K562 (cell line): ENCODE data around the gene HMGB1. TPM values are rescaled to one million over a fixed set of nuclear protein-coding genes. Genes with fewer than 3 reads are reported as not detected.

Experiments
- ATAC-seq: fragments of 200-7000 bp; cut with Tn5 transposase; 3 replicates; pipeline ENCODE4 v1.9.1; 2020; ENCODE audit warnings: moderate library complexity
- BruUV-seq: library from RNA; stranded (reverse); fragments of 400-500 nt; replicated peaks from 2 replicates; lab custom pipeline; 2021; lab: Mats Ljungman, UMichigan
- CTCF ChIA-PET: fragments of 300-600 bp; formaldehyde crosslinking; extraction: SDS; loops from one replicate; lab custom pipeline; 2021; ENCODE audit warnings: low intra/inter-chr PET ratio; lab: Yijun Ruan, JAX
- POLR2A ChIA-PET: fragments of 300-600, 350-650 bp; sonication (Branson Sonifier 250); formaldehyde crosslinking; extraction: SDS; loops from one replicate; lab custom pipeline; 2021; ENCODE audit warnings: antibody characterized with exemption, inconsistent platforms; lab: Yijun Ruan, JAX
- DNase-seq, 4 experiments: peaks; one replicate each; pipeline versions ENCODE4 v3.0.0 to v3.0.0-alpha.2; 2011 to 2018; ENCODE audit warnings: low spot score in 3 of 4, mixed read lengths in 3 of 4; ENCODE audit errors: extremely low read depth in 1 of 4
- FAIRE-seq: peaks from 2 replicates; lab custom pipeline; 2011; peaks lifted over from hg19 to GRCh38; lab: Jason Lieb, UNC
- H2AFZ ChIP-seq: 2 replicates; pipeline ENCODE4 v1.6.0; 2011; ENCODE audit warnings: low read depth, low read length, control low read depth, inconsistent platforms
- H3K27ac ChIP-seq: fragments of 200-600 bp; 3 replicates; pipeline ENCODE4 v1.8.0; 2011; ENCODE audit warnings: low read depth, mild to moderate bottlenecking, control low read depth, inconsistent platforms, low read length, moderate library complexity, mixed read lengths; ENCODE audit errors: extremely low read depth
- H3K27me3 ChIP-seq, 2 experiments: fragments of 300-600 bp in 1 of 2; 2 replicates in 1 of 2; 3 replicates in 1 of 2; pipeline versions ENCODE4 v1.6.0 to v1.8.0; 2011; ENCODE audit warnings: inconsistent platforms in 2 of 2, low read length in 2 of 2, mild to moderate bottlenecking in 1 of 2, mixed read lengths in 1 of 2, moderate library complexity in 1 of 2; ENCODE audit not compliant: control insufficient read depth in 2 of 2, insufficient read depth in 2 of 2
- H3K36me3 ChIP-seq: fragments of 300-600 bp; 3 replicates; pipeline ENCODE4 v1.8.0; 2011; ENCODE audit warnings: mild to moderate bottlenecking, low read length, inconsistent platforms; ENCODE audit not compliant: control insufficient read depth, insufficient read depth
- H3K4me1 ChIP-seq, 2 experiments: fragments of 200-600 bp in 1 of 2; replicated peaks in 1 of 2; 2 replicates in 1 of 2; 3 replicates in 1 of 2; pipeline versions ENCODE4 v1.5.1 to v1.8.0; 2011; ENCODE audit warnings: inconsistent platforms in 2 of 2, low read length in 2 of 2, mild to moderate bottlenecking in 1 of 2, mixed read lengths in 1 of 2, moderate library complexity in 1 of 2; ENCODE audit not compliant: control insufficient read depth in 2 of 2, insufficient read depth in 2 of 2
- H3K4me2 ChIP-seq: 2 replicates; pipeline ENCODE4 v1.6.1; 2011; ENCODE audit warnings: low read length, control low read depth, inconsistent platforms, mixed read lengths; ENCODE audit not compliant: insufficient read depth
- H3K4me3 ChIP-seq: fragments of 200-600 bp; sonication (generic), shearing (Covaris generic); 2 replicates; pipeline ENCODE4 v1.5.1; 2016; ENCODE audit warnings: control low read depth, inconsistent platforms
- H3K79me2 ChIP-seq: fragments of 200-600 bp; 3 replicates; pipeline ENCODE4 v1.8.0; 2011; ENCODE audit warnings: low read length, inconsistent platforms; ENCODE audit not compliant: control insufficient read depth, insufficient read depth
- H3K9ac ChIP-seq, 2 experiments: 2 replicates each; pipeline versions ENCODE4 v1.6.0 to v1.6.1; 2011; ENCODE audit warnings: low read depth in 2 of 2, low read length in 2 of 2, control low read depth in 1 of 2, inconsistent platforms in 1 of 2, mild to moderate bottlenecking in 1 of 2, mixed read lengths in 1 of 2; ENCODE audit not compliant: insufficient read depth in 1 of 2
- H3K9me1 ChIP-seq: one replicate; pipeline ENCODE4 v1.6.0; 2011; ENCODE audit warnings: inconsistent platforms, mild to moderate bottlenecking, low read length, moderate library complexity; ENCODE audit not compliant: control insufficient read depth, insufficient read depth
- H3K9me3 ChIP-seq: replicated peaks from 2 replicates; pipeline ENCODE4 v1.5.1; 2011; ENCODE audit warnings: low read depth, low read length, inconsistent platforms; ENCODE audit not compliant: control insufficient read depth, insufficient read depth
- H4K20me1 ChIP-seq: replicated peaks from 2 replicates; pipeline ENCODE4 v1.6.1; 2011; ENCODE audit warnings: low read length, inconsistent platforms, mixed read lengths; ENCODE audit not compliant: control insufficient read depth, insufficient read depth
- ATF1 ChIP-seq, 2 experiments: fragments of 450-650 bp in 1 of 2; IDR thresholded peaks; 2 replicates each; pipeline ENCODE4 v1.6.1; 2016; ENCODE audit warnings: missing compliant biosample characterization in 1 of 2, missing genetic modification characterization in 1 of 2
- HDAC2 ChIP-seq: fragments of 450-650 bp; IDR thresholded peaks from 2 replicates; pipeline ENCODE4 v1.6.1; 2016; ENCODE audit warnings: mild to moderate bottlenecking
- HDAC8 ChIP-seq: fragments of 450-650 bp; IDR thresholded peaks from 2 replicates; pipeline ENCODE4 v1.6.1; 2016; ENCODE audit warnings: mild to moderate bottlenecking, missing genetic modification characterization, moderate library complexity, missing compliant biosample characterization
- RB1 ChIP-seq: fragments of 450-650 bp; IDR thresholded peaks from 2 replicates; pipeline ENCODE4 v1.6.1; 2017; ENCODE audit warnings: low read depth, mild to moderate bottlenecking
- RFX5 ChIP-seq: IDR thresholded peaks from 2 replicates; pipeline ENCODE4 v1.6.1; 2011; ENCODE audit warnings: low read depth, mild to moderate bottlenecking, improper control_type of control experiment, low read length
- SAP30 ChIP-seq: fragments of 200-600 bp; sonication (generic); IDR thresholded peaks from 2 replicates; pipeline ENCODE4 v1.6.1; 2012; ENCODE audit warnings: borderline replicate concordance, low read depth, mild to moderate bottlenecking, moderate library complexity, low read length, control low read depth, inconsistent platforms; ENCODE audit not compliant: insufficient read depth, poor library complexity, severe bottlenecking
- YY1 ChIP-seq, 3 experiments: IDR thresholded peaks; 2 replicates each; pipeline ENCODE4 v1.6.1; 2011; ENCODE audit warnings: low read length in 2 of 3, mild to moderate bottlenecking in 2 of 3, moderate library complexity in 2 of 3, borderline replicate concordance in 1 of 3, control low read depth in 1 of 3, low read depth in 1 of 3; ENCODE audit not compliant: insufficient read depth in 3 of 3, insufficient replicate concordance in 2 of 3, control insufficient read depth in 1 of 3, insufficient read length in 1 of 3; ENCODE audit errors: extremely low read depth in 1 of 3
- ZC3H11A ChIP-seq: IDR thresholded peaks from 2 replicates; pipeline ENCODE4 v1.6.1; 2012; ENCODE audit warnings: low read depth, low read length, improper control_type of control experiment
- ZNF408 ChIP-seq: fragments of 250-450 bp; sonication (Bioruptor Pico); IDR thresholded peaks from 2 replicates; pipeline ENCODE4 v1.4.0; 2020; ENCODE audit warnings: low read depth, mild to moderate bottlenecking, moderate library complexity
- WGBS: fragments of 100-300 bp; shearing (Covaris generic); methylation state at CpG from one replicate; pipeline ENCODE4 v1.1.6; 2016; ENCODE audit warnings: low coverage, mixed read lengths; ENCODE audit not compliant: insufficient coverage; ENCODE audit errors: missing lambda C conversion rate; 5-methylcytosine and 5-hydroxymethylcytosine counted together
- in situ Hi-C: fragments of 300-500 bp; cut with MboI; formaldehyde crosslinking; loops from 4 replicates; pipeline ENCODE4 v1.15.0; 2018; ENCODE audit warnings: inconsistent platforms, mixed read lengths
- intact Hi-C: fragments of 100-400 bp; cut with micrococcal nuclease; formaldehyde crosslinking; loops from 2 replicates; pipeline ENCODE4 v1.14.2; 2022
- polyA plus RNA-seq, 8 experiments: library from polyadenylated mRNA; depleted of rRNA in 4 of 8; stranded (reverse) in 5 of 8; unstranded in 3 of 8; fragments of >200 nt; fragmentation: Nextera tagmentation in 2 of 8; fragmentation: Illumina TruSeq in 1 of 8; extraction: Ambion mirVana in 2 of 8; extraction: Trizol in 1 of 8; gene quantifications; 2 replicates each; pipeline versions ENCODE4 v1.2.1 to v1.2.3, GENCODE V29; 2011 to 2014; ENCODE audit warnings: inconsistent platforms in 1 of 8, missing spikeins in 1 of 8
- total RNA-seq, 7 experiments: library from RNA; depleted of rRNA in 6 of 7; stranded (reverse); fragments of >200 nt in 6 of 7; fragmentation: Illumina TruSeq in 2 of 7; extraction: Trizol in 2 of 7; gene quantifications; 2 replicates each; pipeline versions ENCODE4 v1.2.1 to v1.2.3, GENCODE V29; 2011 to 2021; ENCODE audit warnings: low replicate concordance in 1 of 7
- TF ChIP-seq, protein P1 (sequence below): sonication (generic); formaldehyde crosslinking; IDR thresholded peaks from 2 replicates; pipeline ENCODE4 v1.8.0; 2022; ENCODE audit warnings: mild to moderate bottlenecking, missing genetic modification reagents
- TF ChIP-seq, protein P2 (sequence below): sonication (generic); formaldehyde crosslinking; IDR thresholded peaks from 2 replicates; pipeline ENCODE4 v1.8.0; 2022; ENCODE audit warnings: missing genetic modification reagents, mild to moderate bottlenecking, borderline replicate concordance

Gene HMGB1
- total and polyA plus RNA-seq, 9 of the 15 experiments (the other 6 are each of a cell fraction or from before 2014, with no cell fraction given): 442 to 1,896 (median 933) TPM

DNA sequence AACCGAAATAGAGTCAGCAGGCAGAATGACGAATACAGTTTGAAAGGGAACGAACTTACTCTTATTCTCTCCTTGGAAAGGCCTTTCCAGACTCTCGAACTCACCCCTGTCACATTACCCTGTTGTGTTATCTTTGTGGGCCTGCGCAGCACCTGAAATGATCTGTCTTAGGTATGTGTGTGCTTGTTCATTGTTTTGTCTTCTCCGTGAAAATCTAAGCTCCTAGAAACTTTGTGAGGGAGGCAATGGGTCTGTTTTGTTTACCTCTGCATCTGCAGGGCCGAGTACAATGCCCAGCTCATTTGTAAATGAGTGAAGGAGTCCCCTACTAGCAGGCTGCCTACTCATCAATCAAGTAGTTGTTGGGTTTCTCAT is 19.6 kb downstream of the HMGB1 start:
- TF ChIP-seq ZC3H11A: no peak
- no peak for TF ChIP-seq ZNF408 (CRISPR knock-in tag)
- no peak for TF ChIP-seq HDAC2
- no peak for TF ChIP-seq SAP30
- TF ChIP-seq RB1: no peak

DNA sequence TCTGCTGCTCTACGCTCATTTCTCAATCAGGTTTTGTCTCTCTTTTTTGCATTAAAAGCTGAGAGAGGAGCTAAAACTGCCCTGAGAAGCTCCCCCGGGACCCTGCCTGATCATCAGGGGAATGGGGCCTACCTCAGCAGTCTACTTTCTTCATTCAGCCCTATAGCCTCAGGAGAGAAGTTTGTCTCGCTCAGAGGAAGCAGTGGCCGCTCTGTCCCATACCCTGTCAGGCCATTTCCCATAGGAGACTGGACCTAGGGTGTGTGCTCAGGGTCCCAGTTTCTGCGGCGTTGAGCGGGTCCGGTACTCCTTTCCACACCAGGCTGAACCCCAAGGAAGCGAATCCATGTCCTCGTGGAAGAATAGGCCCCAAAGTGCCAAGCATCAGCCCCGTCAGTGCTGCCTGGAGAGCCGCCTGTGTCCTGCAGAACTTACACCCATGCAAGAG is 21.8 kb downstream of the HMGB1 start:
- POLR2A ChIA-PET: interaction anchor here (0.6 to 2.6 kb wide), 3 partner anchors 11 to 84 kb away, joined by 3 to 11 read pairs (median 4); no protein-coding TSS in a partner anchor
- BruUV-seq: no TSS peak
- ATAC-seq: no peak; the same call in 2 of the 3 replicates
- no peak overlapping the region for H3K4me2 ChIP-seq
- no peaks in the 10 kb centered on the region for H3K36me3 ChIP-seq
- H3K9me3 ChIP-seq: no peaks in the 10 kb centered on the region
- no peaks in the 10 kb centered on the region for H3K9me1 ChIP-seq
- no peaks in the 10 kb centered on the region for H4K20me1 ChIP-seq
- no peak overlapping the region for H3K4me3 ChIP-seq
- WGBS: 29% methylated on average over 8 of the region's 12 CpGs
- no peak for FAIRE-seq
- peaks cover 0 to 6% of the 10 kb centered on the region in 2 experiments; a peak in 2 of 5 replicates for H3K4me1 ChIP-seq
- intact Hi-C loops (no loop called here), in situ Hi-C loops (no loop called here)
- H3K27ac ChIP-seq: no peak overlapping the region
- no peaks in the 10 kb centered on the region for H3K79me2 ChIP-seq
- H3K27me3 ChIP-seq: no peaks in the 10 kb centered on the region; a peak in 1 of 5 replicates
- DNase-seq: no peak
- CTCF ChIA-PET: no interaction called here
- H3K9ac ChIP-seq: peak overlapping the region in 1 of 2 experiments; percentile 35; a peak in 1 of 4 replicates
- no peak overlapping the region for H2AFZ ChIP-seq
- TF ChIP-seq YY1 (IDR thresholded peaks at IDR 0.05; ENCODE audit: borderline replicate concordance in 1 of 3, control insufficient read depth in 1 of 3, extremely low read depth in 1 of 3, insufficient read depth in 3 of 3, insufficient read length in 1 of 3, insufficient replicate concordance in 2 of 3, low read depth in 1 of 3, low read length in 2 of 3) (no peak), RFX5 (no peak), ATF1 (CRISPR knock-in tag; IDR thresholded peaks at IDR 0.05) (no peak), ATF1 (tag; IDR thresholded peaks at IDR 0.05) (no peak), HDAC8 (no peak)
- TF ChIP-seq, protein P1, sequence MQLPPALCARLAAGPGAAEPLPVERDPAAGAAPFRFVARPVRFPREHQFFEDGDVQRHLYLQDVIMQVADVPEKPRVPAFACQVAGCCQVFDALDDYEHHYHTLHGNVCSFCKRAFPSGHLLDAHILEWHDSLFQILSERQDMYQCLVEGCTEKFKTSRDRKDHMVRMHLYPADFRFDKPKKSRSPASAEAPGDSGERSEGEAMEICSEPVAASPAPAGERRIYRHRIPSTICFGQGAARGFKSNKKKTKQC (CRISPR knock-in tag): no peak
- TF ChIP-seq, protein P2, sequence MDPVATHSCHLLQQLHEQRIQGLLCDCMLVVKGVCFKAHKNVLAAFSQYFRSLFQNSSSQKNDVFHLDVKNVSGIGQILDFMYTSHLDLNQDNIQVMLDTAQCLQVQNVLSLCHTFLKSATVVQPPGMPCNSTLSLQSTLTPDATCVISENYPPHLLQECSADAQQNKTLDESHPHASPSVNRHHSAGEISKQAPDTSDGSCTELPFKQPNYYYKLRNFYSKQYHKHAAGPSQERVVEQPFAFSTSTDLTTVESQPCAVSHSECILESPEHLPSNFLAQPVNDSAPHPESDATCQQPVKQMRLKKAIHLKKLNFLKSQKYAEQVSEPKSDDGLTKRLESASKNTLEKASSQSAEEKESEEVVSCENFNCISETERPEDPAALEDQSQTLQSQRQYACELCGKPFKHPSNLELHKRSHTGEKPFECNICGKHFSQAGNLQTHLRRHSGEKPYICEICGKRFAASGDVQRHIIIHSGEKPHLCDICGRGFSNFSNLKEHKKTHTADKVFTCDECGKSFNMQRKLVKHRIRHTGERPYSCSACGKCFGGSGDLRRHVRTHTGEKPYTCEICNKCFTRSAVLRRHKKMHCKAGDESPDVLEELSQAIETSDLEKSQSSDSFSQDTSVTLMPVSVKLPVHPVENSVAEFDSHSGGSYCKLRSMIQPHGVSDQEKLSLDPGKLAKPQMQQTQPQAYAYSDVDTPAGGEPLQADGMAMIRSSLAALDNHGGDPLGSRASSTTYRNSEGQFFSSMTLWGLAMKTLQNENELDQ: no peak

More for the DNA sequence above, 19.6 kb downstream of the HMGB1 start:
- BruUV-seq: no TSS peak
- POLR2A ChIA-PET: interaction anchor here (0.6 to 0.8 kb wide), 2 partner anchors 10 to 12 kb away, joined by 3 to 4 read pairs; no protein-coding TSS in a partner anchor
- 23% methylated on average over 7 of the region's 7 CpGs for WGBS
- DNase-seq (no peak), ATAC-seq (no peak), FAIRE-seq (no peak)
- Histone ChIP-seq H3K27me3 (no peaks in the 10 kb centered on the region; a peak in 1 of 5 replicates), H3K9ac (no peak overlapping the region), H4K20me1 (no peaks in the 10 kb centered on the region), H3K36me3 (no peaks in the 10 kb centered on the region), H3K4me2 (no peak overlapping the region), H3K4me1 (peaks cover 0 to 6% of the 10 kb centered on the region in 2 experiments; a peak in 2 of 5 replicates), H3K9me1 (no peaks in the 10 kb centered on the region), H3K9me3 (no peaks in the 10 kb centered on the region), H3K27ac (no peak overlapping the region), H3K4me3 (no peak overlapping the region), H3K79me2 (no peaks in the 10 kb centered on the region), H2AFZ (peak overlapping the region; percentile 24; the same call in 1 of the 2 replicates)
- in situ Hi-C loops: no loop called here
- CTCF ChIA-PET: no interaction called here
- intact Hi-C loops: no loop called here
